GM12892 (cell line): ENCODE data around the gene TPRG1L.
"Not testable (repeated sequence)": the region's sequence is repeated elsewhere in the genome, so short reads cannot be mapped to it uniquely, and the experiment has no call there.

Experiments used
- DNase-seq: peaks from one replicate; pipeline ENCODE4 v3.0.0; 2011; ENCODE audit not compliant: insufficient read length
- FAIRE-seq: peaks from 2 replicates; lab custom pipeline; 2011; peaks lifted over from hg19 to GRCh38; lab: Jason Lieb, UNC
- POLR2A ChIP-seq: IDR thresholded peaks from 2 replicates; pipeline ENCODE4 v1.6.1; 2011; ENCODE audit warnings: low read depth, low read length, control low read depth
- POLR2AphosphoS5 ChIP-seq: IDR thresholded peaks from 2 replicates; pipeline ENCODE4 v1.6.1; 2011; ENCODE audit warnings: low read depth, low read length, control low read depth
- TAF1 ChIP-seq: IDR thresholded peaks from 2 replicates; pipeline ENCODE4 v1.6.1; 2011; ENCODE audit warnings: low read depth, mild to moderate bottlenecking, control low read depth, low read length, borderline replicate concordance

TPRG1L gene

GRCh38 chr1:3611170-3612019 lies 13.4 kb upstream of the TPRG1L start, which contains the start of gene MEGF6:
MEGF6 (minus strand) TSS chr1:3611508; CDS start chr1:3611268, 240 bp downstream.
- TF ChIP-seq POLR2A (no peak), POLR2AphosphoS5 (no peak), TAF1 (no peak)
- no peak for DNase-seq
- FAIRE-seq, result no peak

- DNase-seq (no peak), FAIRE-seq (no peak)
- TF ChIP-seq POLR2AphosphoS5, result no peak
- TF ChIP-seq POLR2A, result no peak
- no peak for TF ChIP-seq TAF1
Measured at GRCh38 chr1:3612123-3612522, 12.7 kb upstream of the TPRG1L start.

- FAIRE-seq (no peak), DNase-seq (no peak)
- TF ChIP-seq TAF1 (no peak), POLR2A (no peak), POLR2AphosphoS5 (no peak)
Measured at GRCh38 chr1:3614755-3615742, 9.8 kb upstream of the TPRG1L start.

- DNase-seq (no peak), FAIRE-seq (no peak)
- TF ChIP-seq POLR2A (no peak), POLR2AphosphoS5 (no peak), TAF1 (no peak)
Measured at GRCh38 chr1:3616861-3617260, 8.0 kb upstream of the TPRG1L start.

- no peak for FAIRE-seq
- TF ChIP-seq TAF1 (no peak), POLR2A (no peak), POLR2AphosphoS5 (no peak)
- no peak for DNase-seq
Measured at GRCh38 chr1:3617806-3618345, 6.9 kb upstream of the TPRG1L start.

GRCh38 chr1:3618531-3618880 lies 6.3 kb upstream of the TPRG1L start:
- DNase-seq, result no peak
- no peak for FAIRE-seq
- TF ChIP-seq POLR2AphosphoS5 (no peak), TAF1 (no peak), POLR2A (no peak)

- DNase-seq, result peak; percentile 68
- TF ChIP-seq TAF1 (no peak), POLR2AphosphoS5 (no peak), POLR2A (no peak)
- FAIRE-seq, result peak; percentile 80
Measured at GRCh38 chr1:3618881-3619671, 5.7 kb upstream of the TPRG1L start.

- no peak for DNase-seq
- no peak for FAIRE-seq
Measured at GRCh38 chr1:3620708-3621107, 4.1 kb upstream of the TPRG1L start.

GRCh38 chr1:3621151-3621671 lies 3.6 kb upstream of the TPRG1L start:
- FAIRE-seq, DNase-seq: not testable (repeated sequence)

More at GRCh38 chr1:3620708-3621107, 4.1 kb upstream of the TPRG1L start:
- TF ChIP-seq POLR2AphosphoS5 (no peak), POLR2A (no peak), TAF1 (no peak)

- not testable (repeated sequence) for DNase-seq, FAIRE-seq
Measured at GRCh38 chr1:3622102-3622501, 2.7 kb upstream of the TPRG1L start.
